ENCODE results near the gene SAMD9L. TPM values are rescaled to one million over a fixed set of nuclear protein-coding genes. Genes with fewer than 3 reads are reported as not detected.

SAMD9L gene
- total RNA-seq = 6.1 and 7.0 TPM in 2 replicates

GRCh38 chr7:93148144-93148543, at the start of gene SAMD9L:
SAMD9L (minus strand) TSS chr7:93148385; CDS start chr7:93135971, 12,414 bp downstream.

GRCh38 chr7:93117852-93118530, 30.2 kb downstream of the SAMD9L start, which contains the start of gene SAMD9:
SAMD9 (minus strand) TSS chr7:93117979; CDS start chr7:93106097, 11,882 bp downstream.

Other genes with a start within 250 kb of the SAMD9L start
- 18.4 and 19.4 TPM in 2 replicates for gene SAMD9, start 30.4 kb downstream of the SAMD9L start, total RNA-seq
- not detected in 2 replicates for gene HEPACAM2, start 78.1 kb upstream of the SAMD9L start, total RNA-seq
- gene VPS50, start 84.0 kb upstream of the SAMD9L start, total RNA-seq = 23.5 and 30.9 TPM in 2 replicates

All from subcutaneous preadipocyte (primary cell).